DOHH2 (cell line): ENCODE results near the gene FAM184A.

Experiments
- H3F3A ChIP-seq: fragments of 200-600 bp; sonication (generic), shearing (Covaris generic); 2 replicates; pipeline ENCODE4 v1.6.0; 2016; ENCODE audit warnings: antibody characterized with exemption, mild to moderate bottlenecking; ENCODE audit not compliant: control insufficient read depth, insufficient read depth
- H3K27ac ChIP-seq: fragments of 200-600 bp; sonication (generic); 2 replicates; pipeline ENCODE4 v1.5.1; 2014; ENCODE audit warnings: low read depth, mild to moderate bottlenecking, low read length, moderate library complexity
- H3K27me3 ChIP-seq: fragments of 200-600 bp; sonication (generic); 2 replicates; pipeline ENCODE4 v1.6.1; 2014; ENCODE audit warnings: mild to moderate bottlenecking, low read length, mixed read lengths; ENCODE audit not compliant: control insufficient read depth
- H3K36me3 ChIP-seq: fragments of 200-600 bp; sonication (generic); 2 replicates; pipeline ENCODE4 v1.6.1; 2014; ENCODE audit warnings: mild to moderate bottlenecking, low read length, moderate library complexity, mixed read lengths; ENCODE audit not compliant: control insufficient read depth
- H3K4me1 ChIP-seq: fragments of 200-600 bp; sonication (generic); 2 replicates; pipeline ENCODE4 v1.6.1; 2014; ENCODE audit warnings: mild to moderate bottlenecking, low read length, mixed read lengths; ENCODE audit not compliant: control insufficient read depth
- H3K4me2 ChIP-seq: fragments of 200-600 bp; sonication (generic); 2 replicates; pipeline ENCODE4 v1.6.0; 2014; ENCODE audit warnings: mild to moderate bottlenecking, low read length, moderate library complexity
- H3K4me3 ChIP-seq: fragments of 200-600 bp; sonication (generic); 2 replicates; pipeline ENCODE4 v1.5.1; 2014; ENCODE audit warnings: mild to moderate bottlenecking, low read length, mixed read lengths
- H3K79me2 ChIP-seq: fragments of 200-600 bp; sonication (generic); 2 replicates; pipeline ENCODE4 v1.6.1; 2014; ENCODE audit warnings: mild to moderate bottlenecking, low read length, mixed read lengths; ENCODE audit not compliant: control insufficient read depth
- H3K9me2 ChIP-seq: fragments of 200-600 bp; sonication (generic); replicated peaks from 2 replicates; pipeline ENCODE4 v1.6.1; 2014; ENCODE audit warnings: mild to moderate bottlenecking, low read length, mixed read lengths; ENCODE audit not compliant: control insufficient read depth
- H3K9me3 ChIP-seq: fragments of 200-600 bp; sonication (generic); 2 replicates; pipeline ENCODE4 v1.6.1; 2014; ENCODE audit warnings: antibody characterized with exemption, low read length, mixed read lengths; ENCODE audit not compliant: control insufficient read depth, insufficient read depth
- H4K20me1 ChIP-seq: fragments of 200-600 bp; sonication (generic); 2 replicates; pipeline ENCODE4 v1.6.0; 2014; ENCODE audit warnings: low read depth, mild to moderate bottlenecking, antibody characterized with exemption, low read length, moderate library complexity; ENCODE audit not compliant: control insufficient read depth, insufficient read depth
- CTCF ChIP-seq: fragments of 200-600 bp; sonication (generic); IDR thresholded peaks from one replicate; pipeline ENCODE4 v1.5.1; 2014; ENCODE audit warnings: antibody characterized with exemption, mild to moderate bottlenecking, low read depth, low read length; ENCODE audit not compliant: poor library complexity, severe bottlenecking
- EZH2phosphoT487 ChIP-seq: fragments of 200-600 bp; sonication (generic); IDR thresholded peaks from 2 replicates; pipeline ENCODE4 v1.6.1; 2017; ENCODE audit warnings: borderline replicate concordance, mild to moderate bottlenecking, antibody characterized with exemption, low read length, moderate library complexity, mixed read lengths

The FAM184A gene

DNA sequence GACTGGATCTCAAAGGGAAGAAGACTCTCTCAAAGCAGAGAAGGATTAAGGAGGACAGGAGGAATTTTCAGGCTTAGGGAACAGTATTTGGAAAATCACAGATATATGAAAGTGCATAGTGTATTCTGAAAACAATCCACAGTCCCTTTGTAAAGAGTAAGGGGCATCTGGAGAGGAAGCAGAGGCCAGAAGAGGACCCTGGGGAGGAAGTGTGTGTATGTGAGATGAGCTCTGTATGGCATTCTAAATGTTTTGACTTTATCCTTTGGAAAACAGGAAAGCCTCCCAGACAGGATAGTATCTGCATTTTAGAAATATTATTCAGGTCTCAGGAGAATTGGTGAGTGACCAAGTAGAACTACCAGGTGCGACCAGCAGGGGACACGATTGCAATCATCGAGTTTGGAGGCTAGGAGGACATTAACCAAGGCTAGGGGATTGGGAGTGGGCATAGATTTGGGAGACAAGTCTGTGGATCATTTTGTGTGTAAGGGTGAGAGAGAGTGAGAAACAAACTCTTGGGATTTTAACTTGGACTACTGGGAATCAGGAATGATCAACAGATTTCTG, 38.3 kb upstream of the FAM184A start:
- H3K4me1 ChIP-seq, result no peaks in the 10 kb centered on the region
- no peaks in the 10 kb centered on the region for H4K20me1 ChIP-seq
- H3K27me3 ChIP-seq, result no peaks in the 10 kb centered on the region
- no peaks in the 10 kb centered on the region for H3K36me3 ChIP-seq
- no peak overlapping the region for H3K27ac ChIP-seq
- H3K79me2 ChIP-seq, result no peaks in the 10 kb centered on the region
- H3F3A ChIP-seq, result no peaks in the 10 kb centered on the region
- TF ChIP-seq CTCF (peak; percentile 29), EZH2phosphoT487 (no peak)
- no peaks in the 10 kb centered on the region for H3K9me2 ChIP-seq
- no peak overlapping the region for H3K4me2 ChIP-seq
- H3K9me3 ChIP-seq, result no peaks in the 10 kb centered on the region
- no peak overlapping the region for H3K4me3 ChIP-seq

GRCh38 chr6:119113961-119114360, 35.5 kb upstream of the FAM184A start:
- no peaks in the 10 kb centered on the region for H3K4me1 ChIP-seq
- no peak overlapping the region for H3K4me3 ChIP-seq
- no peaks in the 10 kb centered on the region for H3K36me3 ChIP-seq
- no peaks in the 10 kb centered on the region for H3F3A ChIP-seq
- no peaks in the 10 kb centered on the region for H3K27me3 ChIP-seq
- TF ChIP-seq EZH2phosphoT487, result no peak
- TF ChIP-seq CTCF, result no peak
- no peaks in the 10 kb centered on the region for H3K9me3 ChIP-seq
- no peak overlapping the region for H3K4me2 ChIP-seq
- no peak overlapping the region for H3K27ac ChIP-seq
- H3K79me2 ChIP-seq, result no peaks in the 10 kb centered on the region
- H4K20me1 ChIP-seq, result no peaks in the 10 kb centered on the region
- H3K9me2 ChIP-seq, result no peaks in the 10 kb centered on the region

DNA sequence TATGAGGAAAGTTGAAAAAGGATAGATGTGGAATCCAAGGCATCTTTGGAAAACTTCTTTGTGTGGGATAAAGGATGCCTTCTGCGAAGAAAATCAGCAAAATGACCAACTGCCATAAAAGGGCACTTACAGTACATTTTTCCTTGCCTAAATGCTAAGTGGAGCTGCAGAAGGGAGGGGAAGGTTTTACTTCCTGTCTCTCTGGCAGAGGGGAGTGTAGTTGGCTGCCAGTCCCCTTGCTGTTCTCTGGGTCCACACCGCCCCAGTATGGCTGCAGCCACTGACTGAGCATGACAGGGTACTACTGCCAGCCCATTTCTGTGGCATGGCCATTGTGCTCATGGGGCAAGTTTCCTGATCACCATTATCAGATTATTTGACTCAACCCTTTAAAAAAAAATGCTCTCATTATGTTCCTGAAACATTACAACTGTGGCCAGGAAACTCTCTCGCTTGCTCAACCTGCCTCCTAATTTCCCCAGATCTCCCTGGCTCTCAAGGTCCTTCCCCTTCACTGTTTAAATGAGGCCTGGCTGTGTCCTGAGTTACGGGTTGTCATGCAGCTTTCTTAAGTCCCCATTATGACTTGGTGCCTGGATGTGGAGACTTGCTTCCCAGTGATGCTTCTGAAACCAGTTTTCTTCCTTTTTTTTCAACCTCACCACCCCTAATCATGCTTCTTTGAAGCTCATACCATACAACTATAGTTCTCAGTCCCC, 34.5 kb upstream of the FAM184A start:
- no peaks in the 10 kb centered on the region for H3K9me3 ChIP-seq
- no peaks in the 10 kb centered on the region for H3K4me1 ChIP-seq
- H3K79me2 ChIP-seq, result no peaks in the 10 kb centered on the region
- H3K27me3 ChIP-seq, result no peaks in the 10 kb centered on the region
- no peaks in the 10 kb centered on the region for H3K36me3 ChIP-seq
- H3F3A ChIP-seq, result no peaks in the 10 kb centered on the region
- no peak overlapping the region for H3K27ac ChIP-seq
- no peak overlapping the region for H3K4me2 ChIP-seq
- H4K20me1 ChIP-seq, result no peaks in the 10 kb centered on the region
- no peaks in the 10 kb centered on the region for H3K9me2 ChIP-seq
- TF ChIP-seq EZH2phosphoT487, result no peak
- H3K4me3 ChIP-seq, result no peak overlapping the region

- H3K4me3 ChIP-seq, result no peak overlapping the region
- no peaks in the 10 kb centered on the region for H3K9me2 ChIP-seq
- no peaks in the 10 kb centered on the region for H3K79me2 ChIP-seq
- H3K27me3 ChIP-seq, result no peaks in the 10 kb centered on the region
- no peak overlapping the region for H3K4me2 ChIP-seq
- H3K9me3 ChIP-seq, result no peaks in the 10 kb centered on the region
- H4K20me1 ChIP-seq, result no peaks in the 10 kb centered on the region
- peak; percentile 56 for TF ChIP-seq CTCF
- TF ChIP-seq EZH2phosphoT487, result no peak
- H3K36me3 ChIP-seq, result no peaks in the 10 kb centered on the region
- H3K4me1 ChIP-seq, result no peaks in the 10 kb centered on the region
- no peak overlapping the region for H3K27ac ChIP-seq
- H3F3A ChIP-seq, result no peaks in the 10 kb centered on the region
Measured at GRCh38 chr6:119110601-119111548, 32.4 kb upstream of the FAM184A start.
